SK-N-SH treated with all-trans-retinoic acid at 6 μM for 48 hours (cell line): ENCODE data around the gene YOD1.

ENCODE experiments used
- ATAC-seq: fragments of 200-7000 bp; cut with Tn5 transposase; 3 replicates; pipeline ENCODE4 v1.9.1; 2020; ENCODE audit warnings: mild to moderate bottlenecking, moderate library complexity
- ARNTL ChIP-seq: fragments of 450-650 bp; formaldehyde crosslinking; IDR thresholded peaks from 2 replicates; pipeline ENCODE4 v1.5.0; 2020; ENCODE audit warnings: low read depth, mild to moderate bottlenecking, moderate library complexity, borderline replicate concordance
- BACH2 ChIP-seq: fragments of 250-450 bp; sonication (Bioruptor Pico); IDR thresholded peaks from 2 replicates; pipeline ENCODE4 v1.9.0; 2021; ENCODE audit warnings: mild to moderate bottlenecking, borderline replicate concordance
- CSDC2 ChIP-seq: fragments of 250-450 bp; sonication (Bioruptor Pico); IDR thresholded peaks from 2 replicates; pipeline ENCODE4 v1.5.0; 2020; ENCODE audit warnings: mild to moderate bottlenecking, moderate library complexity
- CSRNP3 ChIP-seq: fragments of 250-450 bp; sonication (Bioruptor Pico); IDR thresholded peaks from 2 replicates; pipeline ENCODE4 v1.5.1; 2021; ENCODE audit warnings: mild to moderate bottlenecking, moderate library complexity
- ESRRG ChIP-seq: fragments of 250-450 bp; sonication (Bioruptor Pico); IDR thresholded peaks from 2 replicates; pipeline ENCODE4 v1.6.1; 2021; ENCODE audit warnings: mild to moderate bottlenecking
- GLIS3 ChIP-seq: fragments of 250-450 bp; sonication (Bioruptor Pico); IDR thresholded peaks from 2 replicates; pipeline ENCODE4 v1.5.0; 2020; ENCODE audit warnings: mild to moderate bottlenecking, moderate library complexity
- ISL1 ChIP-seq: fragments of 250-450 bp; sonication (Bioruptor Pico); IDR thresholded peaks from 2 replicates; pipeline ENCODE4 v2.1.2; 2022; ENCODE audit warnings: mild to moderate bottlenecking, moderate library complexity
- OSR1 ChIP-seq: fragments of 250-450 bp; sonication (Bioruptor Pico); IDR thresholded peaks from 2 replicates; pipeline ENCODE4 v1.8.0; 2022; ENCODE audit warnings: moderate library complexity, mild to moderate bottlenecking, inconsistent platforms
- PATZ1 ChIP-seq: fragments of 250-450 bp; sonication (Bioruptor Pico); IDR thresholded peaks from 2 replicates; pipeline ENCODE4 v1.8.0; 2020; ENCODE audit warnings: mild to moderate bottlenecking, moderate library complexity, borderline replicate concordance
- POU6F1 ChIP-seq: fragments of 250-450 bp; sonication (Bioruptor Pico); IDR thresholded peaks from 2 replicates; pipeline ENCODE4 v1.8.0; 2021; ENCODE audit warnings: low read depth, mild to moderate bottlenecking, moderate library complexity, borderline replicate concordance
- PPARA ChIP-seq: fragments of 250-450 bp; sonication (Bioruptor Pico); IDR thresholded peaks from 2 replicates; pipeline ENCODE4 v1.5.0; 2020; ENCODE audit warnings: mild to moderate bottlenecking, borderline replicate concordance
- RARB ChIP-seq: fragments of 250-450 bp; sonication (Bioruptor Pico); IDR thresholded peaks from 2 replicates; pipeline ENCODE4 v1.8.0; 2021; ENCODE audit warnings: mild to moderate bottlenecking, moderate library complexity
- SNAI2 ChIP-seq: fragments of 250-450 bp; sonication (Bioruptor Pico); IDR thresholded peaks from 2 replicates; pipeline ENCODE4 v1.5.0; 2020; ENCODE audit warnings: mild to moderate bottlenecking, moderate library complexity
- TCF4 ChIP-seq: fragments of 250-450 bp; sonication (Bioruptor Pico); IDR thresholded peaks from 2 replicates; pipeline ENCODE4 v1.8.0; 2021; ENCODE audit warnings: mild to moderate bottlenecking, moderate library complexity, borderline replicate concordance
- TOX ChIP-seq: fragments of 250-450 bp; sonication (Bioruptor Pico); IDR thresholded peaks from 2 replicates; pipeline ENCODE4 v1.8.0; 2021; ENCODE audit warnings: mild to moderate bottlenecking, moderate library complexity, borderline replicate concordance
- TSHZ2 ChIP-seq: fragments of 250-450 bp; sonication (Bioruptor Pico); IDR thresholded peaks from 2 replicates; pipeline ENCODE4 v1.5.0; 2020; ENCODE audit warnings: mild to moderate bottlenecking, moderate library complexity
- ZC3H10 ChIP-seq: fragments of 250-450 bp; sonication (Bioruptor Pico); IDR thresholded peaks from 2 replicates; pipeline ENCODE4 v1.5.1; 2021; ENCODE audit warnings: mild to moderate bottlenecking, moderate library complexity
- ZFP3 ChIP-seq: fragments of 250-450 bp; sonication (Bioruptor Pico); IDR thresholded peaks from 2 replicates; pipeline ENCODE4 v1.5.0; 2020; ENCODE audit warnings: mild to moderate bottlenecking, moderate library complexity
- ZFP30 ChIP-seq: fragments of 450-650 bp; formaldehyde crosslinking; IDR thresholded peaks from 2 replicates; pipeline ENCODE4 v1.5.0; 2022; ENCODE audit warnings: mild to moderate bottlenecking, moderate library complexity
- ZNF565 ChIP-seq: fragments of 450-650 bp; formaldehyde crosslinking; conservative IDR thresholded peaks from 2 replicates; pipeline ENCODE4 v1.5.0; 2020; ENCODE audit warnings: low read depth, mild to moderate bottlenecking, moderate library complexity
- ZNF70 ChIP-seq: fragments of 450-650 bp; formaldehyde crosslinking; IDR thresholded peaks from 2 replicates; pipeline ENCODE4 v1.5.0; 2020; ENCODE audit warnings: mild to moderate bottlenecking, moderate library complexity
- ZNF8 ChIP-seq: fragments of 450-650 bp; formaldehyde crosslinking; IDR thresholded peaks from 2 replicates; pipeline ENCODE4 v1.5.0; 2020; ENCODE audit warnings: mild to moderate bottlenecking, moderate library complexity
- TF ChIP-seq, protein P1 (sequence below): fragments of 250-450 bp; sonication (Bioruptor Pico); IDR thresholded peaks from 2 replicates; pipeline ENCODE4 v1.5.1; 2020; ENCODE audit warnings: low read depth, mild to moderate bottlenecking, moderate library complexity

The YOD1 gene

GRCh38 chr1:207007352-207008033, 43.5 kb downstream of the YOD1 start:
- peak; percentile 86 for ATAC-seq
- TF ChIP-seq GLIS3 (CRISPR knock-in tag) (no peak), TOX (CRISPR knock-in tag) (peak; percentile 74; the same call in 1 of the 2 replicates), CSDC2 (CRISPR knock-in tag) (no peak), ESRRG (CRISPR knock-in tag) (no peak), ZFP30 (CRISPR knock-in tag) (no peak), BACH2 (no peak), POU6F1 (CRISPR knock-in tag) (no peak; the same call in 1 of the 2 replicates), ISL1 (peak; percentile 78), ARNTL (CRISPR knock-in tag) (no peak), OSR1 (no peak), PATZ1 (peak; percentile 68; the same call in 1 of the 2 replicates), ZFP3 (CRISPR knock-in tag) (no peak), TCF4 (CRISPR knock-in tag) (no peak), ZNF8 (CRISPR knock-in tag) (no peak), RARB (CRISPR knock-in tag) (no peak), ZNF565 (no peak), CSRNP3 (CRISPR knock-in tag) (no peak), SNAI2 (CRISPR knock-in tag) (no peak), ZC3H10 (CRISPR knock-in tag) (0 out of 2 replicates have a peak, but pooled peaks have one; percentile 22), TSHZ2 (CRISPR knock-in tag) (no peak), PPARA (CRISPR knock-in tag) (no peak), ZNF70 (no peak)
- TF ChIP-seq, protein P1, sequence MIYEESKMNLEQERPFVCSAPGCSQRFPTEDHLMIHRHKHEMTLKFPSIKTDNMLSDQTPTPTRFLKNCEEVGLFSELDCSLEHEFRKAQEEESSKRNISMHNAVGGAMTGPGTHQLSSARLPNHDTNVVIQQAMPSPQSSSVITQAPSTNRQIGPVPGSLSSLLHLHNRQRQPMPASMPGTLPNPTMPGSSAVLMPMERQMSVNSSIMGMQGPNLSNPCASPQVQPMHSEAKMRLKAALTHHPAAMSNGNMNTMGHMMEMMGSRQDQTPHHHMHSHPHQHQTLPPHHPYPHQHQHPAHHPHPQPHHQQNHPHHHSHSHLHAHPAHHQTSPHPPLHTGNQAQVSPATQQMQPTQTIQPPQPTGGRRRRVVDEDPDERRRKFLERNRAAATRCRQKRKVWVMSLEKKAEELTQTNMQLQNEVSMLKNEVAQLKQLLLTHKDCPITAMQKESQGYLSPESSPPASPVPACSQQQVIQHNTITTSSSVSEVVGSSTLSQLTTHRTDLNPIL (CRISPR knock-in tag): no peak
- TF ChIP-seq, all 23 proteins: peak for 4

DNA sequence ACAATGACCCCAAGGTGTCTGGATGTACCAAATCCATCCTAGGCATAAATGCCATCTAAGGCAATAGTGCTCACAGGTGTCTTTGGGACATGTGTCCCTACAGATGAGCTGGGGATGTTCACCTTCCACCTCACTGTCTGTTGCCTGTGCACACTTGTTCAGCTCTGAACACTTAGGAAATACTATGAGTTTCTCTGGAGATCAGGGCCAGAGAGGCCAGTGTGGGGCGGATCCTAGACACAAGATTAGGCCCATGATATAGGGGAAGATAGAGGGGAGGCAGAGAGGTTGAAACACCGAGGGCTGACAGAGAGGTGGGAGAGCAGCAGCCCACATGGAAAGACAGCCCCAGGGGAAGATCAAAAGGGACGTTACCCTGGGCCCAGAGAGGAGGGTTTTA, 44.1 kb downstream of the YOD1 start:
- no peak; the same call in 1 of the 3 replicates for ATAC-seq
- TF ChIP-seq ZNF70 (no peak), OSR1 (no peak), TCF4 (CRISPR knock-in tag) (no peak), GLIS3 (CRISPR knock-in tag) (no peak), ZFP3 (CRISPR knock-in tag) (no peak), PPARA (CRISPR knock-in tag) (no peak), PATZ1 (no peak), ZFP30 (CRISPR knock-in tag) (no peak), ZC3H10 (CRISPR knock-in tag) (no peak), ZNF565 (no peak), TOX (CRISPR knock-in tag) (no peak), CSRNP3 (CRISPR knock-in tag) (no peak), ISL1 (no peak), BACH2 (no peak), POU6F1 (CRISPR knock-in tag) (no peak)
